Smooth muscle cell (in vitro differentiated cells): Measurements from ENCODE around the gene PDE4B. TPM values are rescaled to one million over a fixed set of nuclear protein-coding genes. Genes with fewer than 3 reads are reported as not detected.

ENCODE experiments used
- DNase-seq: peaks from one replicate; lab custom pipeline; 2025; ENCODE audit not compliant: unreplicated experiment; lab: John Stamatoyannopoulos, UW
- H2AFZ ChIP-seq: fragments of 200-600 bp; sonication (generic); 2 replicates; pipeline ENCODE4 v1.6.0; 2016; ENCODE audit warnings: antibody characterized with exemption, low read depth, mild to moderate bottlenecking
- H3F3A ChIP-seq: fragments of 200-600 bp; sonication (generic); 2 replicates; pipeline ENCODE4 v1.6.0; 2017; ENCODE audit warnings: antibody characterized with exemption, low read depth
- H3K27ac ChIP-seq: fragments of 200-600 bp; sonication (generic); 2 replicates; pipeline ENCODE4 v1.5.1; 2016; ENCODE audit warnings: low read depth, mild to moderate bottlenecking
- H3K27me3 ChIP-seq: fragments of 200-600 bp; sonication (generic); 2 replicates; pipeline ENCODE4 v1.6.1; 2016; ENCODE audit warnings: low read depth, mild to moderate bottlenecking
- H3K36me3 ChIP-seq: fragments of 200-600 bp; sonication (generic); 2 replicates; pipeline ENCODE4 v1.5.1; 2016; ENCODE audit warnings: low read depth
- H3K4me1 ChIP-seq: fragments of 200-600 bp; sonication (generic); 2 replicates; pipeline ENCODE4 v1.5.1; 2016; ENCODE audit warnings: low read depth
- H3K4me2 ChIP-seq: fragments of 200-600 bp; sonication (generic); 2 replicates; pipeline ENCODE4 v1.6.0; 2016; ENCODE audit warnings: mild to moderate bottlenecking
- H3K4me3 ChIP-seq: fragments of 200-600 bp; sonication (generic); 2 replicates; pipeline ENCODE4 v1.5.1; 2016; ENCODE audit warnings: mild to moderate bottlenecking
- H3K79me2 ChIP-seq: fragments of 200-600 bp; sonication (generic); 2 replicates; pipeline ENCODE4 v1.6.0; 2016; ENCODE audit warnings: low read depth, mild to moderate bottlenecking
- H3K9ac ChIP-seq: fragments of 200-600 bp; sonication (generic); 2 replicates; pipeline ENCODE4 v1.6.0; 2016; ENCODE audit warnings: low read depth
- H3K9me3 ChIP-seq: fragments of 200-600 bp; sonication (generic); replicated peaks from 2 replicates; pipeline ENCODE4 v1.5.1; 2016; ENCODE audit warnings: low read depth
- H4K20me1 ChIP-seq: fragments of 200-600 bp; sonication (generic); 2 replicates; pipeline ENCODE4 v1.6.0; 2016; ENCODE audit warnings: low read depth
- WGBS: methylation state at CpG from one replicate; pipeline ENCODE4 v1.1.7; 2016; ENCODE audit warnings: low lambda C conversion rate; 5-methylcytosine and 5-hydroxymethylcytosine counted together
- polyA plus RNA-seq: library from polyadenylated mRNA; unstranded; fragments of >200 nt; fragmentation: Nextera tagmentation; extraction: Ambion mirVana; gene quantifications from 2 replicates; pipeline ENCODE4 v1.2.1, GENCODE V29; 2016
- total RNA-seq: library from RNA; depleted of rRNA; stranded (reverse); fragments of >200 nt; gene quantifications from 2 replicates; pipeline ENCODE4 v1.2.3, GENCODE V29; 2014
- TF ChIP-seq, protein P1 (sequence below): fragments of 200-600 bp; sonication (generic); IDR thresholded peaks from 2 replicates; pipeline ENCODE4 v1.5.1; 2017; ENCODE audit warnings: borderline replicate concordance, mild to moderate bottlenecking, antibody characterized with exemption; ENCODE audit not compliant: insufficient read depth, poor library complexity, severe bottlenecking

PDE4B gene
- total and polyA plus RNA-seq, 2 experiments from 2014 or later, result 18.5 to 24.8 TPM

DNA sequence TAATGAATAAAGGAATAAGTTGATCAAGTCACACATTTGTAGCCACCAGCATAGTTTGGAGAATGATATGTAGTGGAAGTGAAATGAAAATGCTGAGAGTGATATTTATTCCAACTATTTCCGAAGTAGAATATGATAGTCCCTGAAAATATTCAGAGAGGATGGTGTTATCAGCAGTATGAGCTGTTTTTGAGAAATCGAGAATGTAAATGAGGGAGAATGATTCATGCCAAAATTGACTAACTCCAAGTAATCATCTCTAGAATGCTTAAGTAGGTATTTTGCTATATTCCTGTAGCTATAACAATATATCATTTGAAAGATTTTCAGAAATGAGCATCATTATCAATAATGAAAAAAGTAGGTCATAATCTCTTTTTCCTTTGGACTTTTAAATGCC, 178.9 kb downstream of the PDE4B start:
- no peak overlapping the region for H3K4me3 ChIP-seq
- H3K9me3 ChIP-seq, result no peaks in the 10 kb centered on the region
- H3K27ac ChIP-seq, result no peak overlapping the region
- H3K79me2 ChIP-seq, result no peaks in the 10 kb centered on the region
- WGBS, result 83% methylated on average over 2 of the region's 2 CpGs
- H3K4me2 ChIP-seq, result no peak overlapping the region
- H3K9ac ChIP-seq, result no peak overlapping the region
- no peaks in the 10 kb centered on the region for H3K36me3 ChIP-seq
- H3F3A ChIP-seq, result no peaks in the 10 kb centered on the region
- H3K27me3 ChIP-seq, result peaks cover 9% of the 10 kb centered on the region
- no peaks in the 10 kb centered on the region for H3K4me1 ChIP-seq
- TF ChIP-seq, protein P1, sequence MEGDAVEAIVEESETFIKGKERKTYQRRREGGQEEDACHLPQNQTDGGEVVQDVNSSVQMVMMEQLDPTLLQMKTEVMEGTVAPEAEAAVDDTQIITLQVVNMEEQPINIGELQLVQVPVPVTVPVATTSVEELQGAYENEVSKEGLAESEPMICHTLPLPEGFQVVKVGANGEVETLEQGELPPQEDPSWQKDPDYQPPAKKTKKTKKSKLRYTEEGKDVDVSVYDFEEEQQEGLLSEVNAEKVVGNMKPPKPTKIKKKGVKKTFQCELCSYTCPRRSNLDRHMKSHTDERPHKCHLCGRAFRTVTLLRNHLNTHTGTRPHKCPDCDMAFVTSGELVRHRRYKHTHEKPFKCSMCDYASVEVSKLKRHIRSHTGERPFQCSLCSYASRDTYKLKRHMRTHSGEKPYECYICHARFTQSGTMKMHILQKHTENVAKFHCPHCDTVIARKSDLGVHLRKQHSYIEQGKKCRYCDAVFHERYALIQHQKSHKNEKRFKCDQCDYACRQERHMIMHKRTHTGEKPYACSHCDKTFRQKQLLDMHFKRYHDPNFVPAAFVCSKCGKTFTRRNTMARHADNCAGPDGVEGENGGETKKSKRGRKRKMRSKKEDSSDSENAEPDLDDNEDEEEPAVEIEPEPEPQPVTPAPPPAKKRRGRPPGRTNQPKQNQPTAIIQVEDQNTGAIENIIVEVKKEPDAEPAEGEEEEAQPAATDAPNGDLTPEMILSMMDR, result no peak
- H2AFZ ChIP-seq, result no peak overlapping the region
- no peak for DNase-seq
- H4K20me1 ChIP-seq, result no peaks in the 10 kb centered on the region

- H3K36me3 ChIP-seq, result no peaks in the 10 kb centered on the region
- no peaks in the 10 kb centered on the region for H4K20me1 ChIP-seq
- H3K4me2 ChIP-seq, result no peak overlapping the region
- 79% methylated on average over 1 of the region's 1 CpG for WGBS
- no peak overlapping the region for H3K9ac ChIP-seq
- H3K79me2 ChIP-seq, result no peaks in the 10 kb centered on the region
- no peak for DNase-seq
- no peaks in the 10 kb centered on the region for H3K4me1 ChIP-seq
- H3K4me3 ChIP-seq, result no peak overlapping the region
- peaks cover 6% of the 10 kb centered on the region for H3K27me3 ChIP-seq
- TF ChIP-seq, protein P1, result no peak
- no peak overlapping the region for H2AFZ ChIP-seq
- H3K9me3 ChIP-seq, result no peaks in the 10 kb centered on the region
- H3F3A ChIP-seq, result no peaks in the 10 kb centered on the region
- H3K27ac ChIP-seq, result no peak overlapping the region
Measured at GRCh38 chr1:65975708-65976107, 183.0 kb downstream of the PDE4B start.

DNA sequence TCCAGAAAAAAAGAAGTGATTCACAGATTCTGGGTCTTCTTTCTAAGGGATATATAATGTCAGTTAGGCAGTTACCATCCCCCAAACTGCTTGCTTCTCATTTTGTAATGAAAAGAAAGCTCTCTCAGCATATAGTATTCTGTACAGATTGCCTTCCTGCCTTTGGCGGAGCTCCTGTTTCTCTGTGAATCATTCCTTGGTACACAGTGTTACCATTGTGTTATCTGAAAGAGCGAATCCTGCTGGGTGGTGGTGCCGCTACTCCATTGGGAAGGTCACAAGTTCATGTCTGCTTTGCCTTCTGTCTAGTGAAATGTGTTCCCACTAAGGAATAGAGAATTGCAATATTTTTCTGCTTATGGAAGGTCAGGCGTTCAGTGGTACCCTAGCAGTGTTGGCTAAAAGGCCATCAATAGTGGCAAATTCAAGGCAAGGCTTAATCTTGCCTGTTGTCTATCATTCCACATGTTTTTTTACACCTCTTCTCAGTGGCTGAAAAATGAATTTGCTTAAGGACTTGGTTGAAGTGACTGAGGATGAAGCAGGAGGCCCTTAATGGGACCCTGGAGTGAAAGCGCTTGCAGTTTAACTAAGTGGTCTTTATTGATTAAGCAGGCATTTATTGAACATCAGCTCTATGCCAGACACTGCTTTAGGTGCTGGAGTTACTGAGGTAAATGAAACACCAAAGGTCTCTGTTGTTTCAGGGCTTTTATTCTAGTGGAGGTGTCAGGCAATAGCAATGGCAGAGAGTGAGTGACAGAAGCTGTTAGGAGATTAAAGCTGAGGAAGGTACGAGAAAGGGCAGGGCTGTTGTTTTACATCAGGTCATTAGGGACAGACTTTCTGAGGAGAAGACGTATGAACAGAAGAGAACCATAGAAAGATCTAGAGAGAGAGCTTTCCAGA, 186.7 kb downstream of the PDE4B start:
- H2AFZ ChIP-seq, result no peak overlapping the region
- no peak overlapping the region for H3K4me3 ChIP-seq
- H3K9me3 ChIP-seq, result no peaks in the 10 kb centered on the region
- H3K79me2 ChIP-seq, result no peaks in the 10 kb centered on the region
- no peaks in the 10 kb centered on the region for H3K36me3 ChIP-seq
- no peak overlapping the region for H3K4me2 ChIP-seq
- WGBS, result 81% methylated on average over 7 of the region's 7 CpGs
- H3K9ac ChIP-seq, result no peak overlapping the region
- TF ChIP-seq, protein P1, result no peak
- no peak overlapping the region for H3K27ac ChIP-seq
- H3K4me1 ChIP-seq, result no peaks in the 10 kb centered on the region
- H3F3A ChIP-seq, result no peaks in the 10 kb centered on the region
- no peaks in the 10 kb centered on the region for H3K27me3 ChIP-seq
- no peaks in the 10 kb centered on the region for H4K20me1 ChIP-seq
- no peak for DNase-seq

DNA sequence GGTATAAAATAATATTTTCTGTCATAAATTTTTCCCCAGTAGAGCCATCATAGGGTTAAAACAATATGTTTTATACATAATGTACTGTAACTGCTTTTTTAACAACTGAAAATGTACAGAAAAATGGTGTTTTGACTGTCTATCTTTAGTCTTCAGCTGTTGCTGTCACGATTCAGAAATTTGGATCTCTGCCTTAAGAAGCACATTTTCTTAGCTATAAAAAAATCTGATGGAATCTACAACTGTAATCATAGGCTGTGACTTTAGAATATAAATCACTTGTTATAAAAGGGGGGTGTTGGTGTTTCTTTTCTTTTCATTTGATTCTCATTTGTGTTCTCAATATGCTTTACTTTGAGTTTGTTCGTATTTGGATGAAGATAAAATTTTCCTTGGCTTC, 187.5 kb downstream of the PDE4B start:
- Histone ChIP-seq H3K27ac (no peak overlapping the region), H3K36me3 (no peaks in the 10 kb centered on the region), H3K9me3 (no peaks in the 10 kb centered on the region), H3K4me2 (no peak overlapping the region), H3F3A (no peaks in the 10 kb centered on the region), H4K20me1 (no peaks in the 10 kb centered on the region), H3K9ac (no peak overlapping the region), H2AFZ (no peak overlapping the region), H3K27me3 (no peaks in the 10 kb centered on the region), H3K4me1 (no peaks in the 10 kb centered on the region), H3K4me3 (no peak overlapping the region), H3K79me2 (no peaks in the 10 kb centered on the region)
- no peak for DNase-seq
- TF ChIP-seq, protein P1, result no peak
- 91% methylated on average over 2 of the region's 2 CpGs for WGBS
